HepG2 (cell line): Measurements from ENCODE around the gene GNG7. TPM values are rescaled to one million over a fixed set of nuclear protein-coding genes. Genes with fewer than 3 reads are reported as not detected.

Experiments
- EZH2 ChIP-seq: conservative IDR thresholded peaks from 2 replicates; pipeline ENCODE4 v1.6.1; 2012; ENCODE audit warnings: mild to moderate bottlenecking, low read depth, low read length, moderate library complexity
- ONECUT2 ChIP-seq: sonication (generic); formaldehyde crosslinking; IDR thresholded peaks from 2 replicates; pipeline ENCODE4 v1.4.0; 2020; ENCODE audit warnings: missing genetic modification reagents
- RFX3 ChIP-seq: IDR thresholded peaks from 2 replicates; pipeline ENCODE4 v1.6.1; 2016; ENCODE audit warnings: missing biosample characterization, missing genetic modification reagents
- polyA plus RNA-seq, 8 experiments: library from polyadenylated mRNA; depleted of rRNA in 3 of 8; stranded (reverse) in 7 of 8; unstranded in 1 of 8; fragments of >200 nt; fragmentation: Illumina TruSeq in 4 of 8; extraction: Trizol in 4 of 8; gene quantifications; 2 replicates each; pipeline versions ENCODE4 v1.2.1 to v1.2.3, GENCODE V29; 2011 to 2016; ENCODE audit warnings: low read depth in 4 of 8, missing spikeins in 1 of 8, mixed read lengths in 1 of 8; ENCODE audit not compliant: insufficient read depth in 1 of 8
- total RNA-seq, 5 experiments: library from RNA; depleted of rRNA; stranded (reverse); fragments of >200 nt; fragmentation: Illumina TruSeq; extraction: Trizol; gene quantifications; 2 replicates each; pipeline ENCODE4 v1.2.3, GENCODE V29; 2016; ENCODE audit warnings: low read depth in 1 of 5
- TF ChIP-seq, protein P1 (sequence below): sonication (generic); formaldehyde crosslinking; conservative IDR thresholded peaks from 2 replicates; pipeline ENCODE4 v1.4.0; 2020; ENCODE audit warnings: mild to moderate bottlenecking, missing genetic modification reagents, moderate library complexity
- TF ChIP-seq, protein P2 (sequence below): sonication (generic); formaldehyde crosslinking; IDR thresholded peaks from 2 replicates; pipeline ENCODE4 v1.4.0; 2020; ENCODE audit warnings: missing genetic modification reagents

GNG7 gene
- total and polyA plus RNA-seq, 2 of the 13 experiments (the other 11 are each of a cell fraction or from before 2014, with no cell fraction given), result 1.4 to 3.3 TPM

DNA sequence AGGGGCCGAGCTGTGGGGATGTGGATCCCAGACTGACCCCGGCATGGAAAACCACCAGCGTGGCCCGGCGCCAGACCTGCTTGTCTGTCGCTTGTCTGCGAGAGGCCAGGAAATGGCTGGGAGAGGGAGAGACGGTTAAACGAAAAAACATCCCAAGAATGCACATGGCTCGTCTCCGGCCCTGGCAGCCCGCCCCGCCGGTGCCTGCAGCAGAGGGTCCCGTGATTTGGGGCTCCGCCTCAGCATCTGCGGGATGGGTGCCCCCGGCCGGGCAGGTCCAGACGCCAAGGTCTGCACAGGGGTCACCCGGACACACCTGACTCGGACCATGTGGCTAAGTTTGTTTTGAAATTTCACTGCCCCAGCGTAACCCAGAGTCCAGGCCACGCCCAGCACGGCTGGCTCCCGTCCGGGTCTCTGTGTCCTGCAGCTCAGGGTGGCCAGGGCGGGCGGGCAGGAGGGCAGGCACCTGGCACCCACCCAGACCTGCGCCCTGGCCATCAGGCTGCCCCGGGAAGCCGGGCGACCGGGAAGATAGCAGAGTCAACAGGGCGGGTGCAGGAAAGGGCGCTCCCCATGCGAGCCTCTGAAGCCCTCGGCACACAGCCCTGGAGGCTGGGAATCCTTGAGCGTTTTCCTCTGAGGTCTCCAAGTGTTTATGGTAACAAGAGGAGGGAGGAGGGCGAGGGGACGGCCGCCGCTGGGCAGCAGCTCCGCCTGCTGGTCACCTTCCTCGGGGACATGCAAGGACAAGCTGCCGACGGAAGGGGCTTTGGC, 123.4 kb downstream of the GNG7 start (continued):
- TF ChIP-seq EZH2 (no peak), ONECUT2 (CRISPR knock-in tag) (no peak), RFX3 (0 out of 2 replicates have a peak, but pooled peaks have one; percentile 13)
- TF ChIP-seq, protein P1, sequence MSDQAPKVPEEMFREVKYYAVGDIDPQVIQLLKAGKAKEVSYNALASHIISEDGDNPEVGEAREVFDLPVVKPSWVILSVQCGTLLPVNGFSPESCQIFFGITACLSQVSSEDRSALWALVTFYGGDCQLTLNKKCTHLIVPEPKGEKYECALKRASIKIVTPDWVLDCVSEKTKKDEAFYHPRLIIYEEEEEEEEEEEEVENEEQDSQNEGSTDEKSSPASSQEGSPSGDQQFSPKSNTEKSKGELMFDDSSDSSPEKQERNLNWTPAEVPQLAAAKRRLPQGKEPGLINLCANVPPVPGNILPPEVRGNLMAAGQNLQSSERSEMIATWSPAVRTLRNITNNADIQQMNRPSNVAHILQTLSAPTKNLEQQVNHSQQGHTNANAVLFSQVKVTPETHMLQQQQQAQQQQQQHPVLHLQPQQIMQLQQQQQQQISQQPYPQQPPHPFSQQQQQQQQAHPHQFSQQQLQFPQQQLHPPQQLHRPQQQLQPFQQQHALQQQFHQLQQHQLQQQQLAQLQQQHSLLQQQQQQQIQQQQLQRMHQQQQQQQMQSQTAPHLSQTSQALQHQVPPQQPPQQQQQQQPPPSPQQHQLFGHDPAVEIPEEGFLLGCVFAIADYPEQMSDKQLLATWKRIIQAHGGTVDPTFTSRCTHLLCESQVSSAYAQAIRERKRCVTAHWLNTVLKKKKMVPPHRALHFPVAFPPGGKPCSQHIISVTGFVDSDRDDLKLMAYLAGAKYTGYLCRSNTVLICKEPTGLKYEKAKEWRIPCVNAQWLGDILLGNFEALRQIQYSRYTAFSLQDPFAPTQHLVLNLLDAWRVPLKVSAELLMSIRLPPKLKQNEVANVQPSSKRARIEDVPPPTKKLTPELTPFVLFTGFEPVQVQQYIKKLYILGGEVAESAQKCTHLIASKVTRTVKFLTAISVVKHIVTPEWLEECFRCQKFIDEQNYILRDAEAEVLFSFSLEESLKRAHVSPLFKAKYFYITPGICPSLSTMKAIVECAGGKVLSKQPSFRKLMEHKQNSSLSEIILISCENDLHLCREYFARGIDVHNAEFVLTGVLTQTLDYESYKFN, result peak; percentile 78
- TF ChIP-seq, protein P2, sequence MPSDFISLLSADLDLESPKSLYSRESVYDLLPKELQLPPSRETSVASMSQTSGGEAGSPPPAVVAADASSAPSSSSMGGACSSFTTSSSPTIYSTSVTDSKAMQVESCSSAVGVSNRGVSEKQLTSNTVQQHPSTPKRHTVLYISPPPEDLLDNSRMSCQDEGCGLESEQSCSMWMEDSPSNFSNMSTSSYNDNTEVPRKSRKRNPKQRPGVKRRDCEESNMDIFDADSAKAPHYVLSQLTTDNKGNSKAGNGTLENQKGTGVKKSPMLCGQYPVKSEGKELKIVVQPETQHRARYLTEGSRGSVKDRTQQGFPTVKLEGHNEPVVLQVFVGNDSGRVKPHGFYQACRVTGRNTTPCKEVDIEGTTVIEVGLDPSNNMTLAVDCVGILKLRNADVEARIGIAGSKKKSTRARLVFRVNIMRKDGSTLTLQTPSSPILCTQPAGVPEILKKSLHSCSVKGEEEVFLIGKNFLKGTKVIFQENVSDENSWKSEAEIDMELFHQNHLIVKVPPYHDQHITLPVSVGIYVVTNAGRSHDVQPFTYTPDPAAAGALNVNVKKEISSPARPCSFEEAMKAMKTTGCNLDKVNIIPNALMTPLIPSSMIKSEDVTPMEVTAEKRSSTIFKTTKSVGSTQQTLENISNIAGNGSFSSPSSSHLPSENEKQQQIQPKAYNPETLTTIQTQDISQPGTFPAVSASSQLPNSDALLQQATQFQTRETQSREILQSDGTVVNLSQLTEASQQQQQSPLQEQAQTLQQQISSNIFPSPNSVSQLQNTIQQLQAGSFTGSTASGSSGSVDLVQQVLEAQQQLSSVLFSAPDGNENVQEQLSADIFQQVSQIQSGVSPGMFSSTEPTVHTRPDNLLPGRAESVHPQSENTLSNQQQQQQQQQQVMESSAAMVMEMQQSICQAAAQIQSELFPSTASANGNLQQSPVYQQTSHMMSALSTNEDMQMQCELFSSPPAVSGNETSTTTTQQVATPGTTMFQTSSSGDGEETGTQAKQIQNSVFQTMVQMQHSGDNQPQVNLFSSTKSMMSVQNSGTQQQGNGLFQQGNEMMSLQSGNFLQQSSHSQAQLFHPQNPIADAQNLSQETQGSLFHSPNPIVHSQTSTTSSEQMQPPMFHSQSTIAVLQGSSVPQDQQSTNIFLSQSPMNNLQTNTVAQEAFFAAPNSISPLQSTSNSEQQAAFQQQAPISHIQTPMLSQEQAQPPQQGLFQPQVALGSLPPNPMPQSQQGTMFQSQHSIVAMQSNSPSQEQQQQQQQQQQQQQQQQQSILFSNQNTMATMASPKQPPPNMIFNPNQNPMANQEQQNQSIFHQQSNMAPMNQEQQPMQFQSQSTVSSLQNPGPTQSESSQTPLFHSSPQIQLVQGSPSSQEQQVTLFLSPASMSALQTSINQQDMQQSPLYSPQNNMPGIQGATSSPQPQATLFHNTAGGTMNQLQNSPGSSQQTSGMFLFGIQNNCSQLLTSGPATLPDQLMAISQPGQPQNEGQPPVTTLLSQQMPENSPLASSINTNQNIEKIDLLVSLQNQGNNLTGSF (CRISPR knock-in tag), result 0 out of 2 replicates have a peak, but pooled peaks have one; percentile 53
